Measurements from ENCODE around the gene YOD1. TPM values are rescaled to one million over a fixed set of nuclear protein-coding genes. Genes with fewer than 3 reads are reported as not detected.

YOD1 gene
- polyA plus RNA-seq, 1 donor, result 10.1 TPM

- no peak for DNase-seq
- 100% methylated on average over 1 of the region's 1 CpG for WGBS (ENCODE audit: insufficient coverage, low lambda C conversion rate)
Observed at GRCh38 chr1:207036865-207037264, 14.1 kb downstream of the YOD1 start.

DNA sequence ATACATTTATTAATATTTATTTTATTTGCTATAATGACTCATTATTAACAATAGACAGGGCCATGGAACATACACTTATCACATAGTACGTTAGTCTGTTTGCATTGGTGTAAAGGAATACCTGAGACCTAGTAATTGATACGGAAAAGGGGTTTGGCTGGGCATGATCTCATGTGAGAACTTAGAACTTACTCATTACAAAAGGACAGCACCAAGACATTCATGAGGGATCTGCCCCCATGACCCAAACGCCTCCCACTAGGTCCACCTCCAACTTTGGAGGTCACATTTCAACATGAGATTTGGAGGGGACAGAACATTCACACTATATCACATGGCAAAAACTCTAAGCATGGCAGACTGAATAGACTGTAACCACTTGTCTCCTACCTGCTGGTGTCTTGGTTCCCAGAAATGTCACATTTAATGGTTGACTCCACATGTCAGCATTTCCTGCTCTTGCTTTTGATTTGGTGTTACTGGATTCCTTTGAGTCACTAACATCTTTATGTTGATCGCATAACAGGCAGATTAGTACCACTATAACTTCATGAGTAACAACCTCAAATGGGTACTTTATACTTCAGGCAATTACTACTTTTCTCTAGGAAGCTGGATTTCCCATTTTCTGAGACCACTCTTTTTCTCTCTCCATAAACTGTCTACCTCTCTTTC lies 15.0 kb downstream of the YOD1 start:
- Histone ChIP-seq H3K4me1 (ENCODE audit: control insufficient read depth, insufficient read depth, low read length) (peaks cover 9% of the 10 kb centered on the region), H3K4me3 (ENCODE audit: low read length) (no peak overlapping the region), H3K36me3 (ENCODE audit: control insufficient read depth, insufficient read depth, low read length) (no peaks in the 10 kb centered on the region), H3K27ac (ENCODE audit: low read length) (no peak overlapping the region), H3K27me3 (ENCODE audit: control insufficient read depth, insufficient read depth, low read length) (no peaks in the 10 kb centered on the region), H3K9me3 (ENCODE audit: control insufficient read depth, low read depth, low read length) (no peaks in the 10 kb centered on the region)
- 93% methylated on average over 2 of the region's 4 CpGs for WGBS (ENCODE audit: insufficient coverage, low lambda C conversion rate)
- no peak for DNase-seq

More at GRCh38 chr1:207036865-207037264, 14.1 kb downstream of the YOD1 start:
- Histone ChIP-seq H3K4me1 (ENCODE audit: control insufficient read depth, insufficient read depth, low read length) (peaks cover 7% of the 10 kb centered on the region), H3K27me3 (ENCODE audit: control insufficient read depth, insufficient read depth, low read length) (no peaks in the 10 kb centered on the region), H3K27ac (ENCODE audit: low read length) (no peak overlapping the region), H3K4me3 (ENCODE audit: low read length) (no peak overlapping the region), H3K36me3 (ENCODE audit: control insufficient read depth, insufficient read depth, low read length) (no peaks in the 10 kb centered on the region), H3K9me3 (ENCODE audit: control insufficient read depth, low read depth, low read length) (no peaks in the 10 kb centered on the region)

- H3K9me3 ChIP-seq (ENCODE audit: control insufficient read depth, low read depth, low read length), result no peaks in the 10 kb centered on the region
- peaks cover 13% of the 10 kb centered on the region for H3K4me1 ChIP-seq (ENCODE audit: control insufficient read depth, insufficient read depth, low read length)
- H3K27me3 ChIP-seq (ENCODE audit: control insufficient read depth, insufficient read depth, low read length), result no peaks in the 10 kb centered on the region
- peak overlapping the region; percentile 12 for H3K27ac ChIP-seq (ENCODE audit: low read length)
- H3K36me3 ChIP-seq (ENCODE audit: control insufficient read depth, insufficient read depth, low read length), result no peaks in the 10 kb centered on the region
- H3K4me3 ChIP-seq (ENCODE audit: low read length), result no peak overlapping the region
- DNase-seq, result peak in 1 of 2 donors; percentile 36
Observed at GRCh38 chr1:207034998-207035397, 16.0 kb downstream of the YOD1 start.

DNA sequence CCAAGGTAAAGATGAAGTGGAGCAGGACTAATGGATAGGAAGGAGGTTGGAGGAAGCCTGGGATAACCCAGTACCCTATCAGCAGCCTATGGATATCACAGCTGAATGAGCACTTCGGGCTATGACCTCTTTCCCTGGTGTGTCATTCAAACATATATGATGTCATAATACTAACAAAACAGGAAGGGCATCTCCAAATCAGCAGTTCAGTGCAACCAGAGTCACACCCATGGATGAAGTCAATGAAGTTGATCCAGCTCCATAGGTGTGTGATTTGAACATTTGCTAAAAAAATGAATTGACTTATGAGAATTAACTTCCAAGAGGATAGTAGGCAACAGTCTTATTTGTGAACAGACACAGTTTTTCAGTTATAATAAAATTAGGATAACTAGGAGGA lies 16.8 kb downstream of the YOD1 start:
- WGBS (ENCODE audit: insufficient coverage, low lambda C conversion rate), result no CpG with 5 or more reads among the region's 1 CpG
- no peak overlapping the region for H3K27ac ChIP-seq (ENCODE audit: low read length)

GRCh38 chr1:207033302-207033701 lies 17.7 kb downstream of the YOD1 start:
- DNase-seq, result no peak
- Histone ChIP-seq H3K27me3 (ENCODE audit: control insufficient read depth, insufficient read depth, low read length) (no peaks in the 10 kb centered on the region), H3K27ac (ENCODE audit: low read length) (peak overlapping the region; percentile 99), H3K4me3 (ENCODE audit: low read length) (peak overlapping the region; percentile 19), H3K9me3 (ENCODE audit: control insufficient read depth, low read depth, low read length) (no peaks in the 10 kb centered on the region), H3K36me3 (ENCODE audit: control insufficient read depth, insufficient read depth, low read length) (no peaks in the 10 kb centered on the region), H3K4me1 (ENCODE audit: control insufficient read depth, insufficient read depth, low read length) (peaks cover 30% of the 10 kb centered on the region)
- no CpG with 5 or more reads among the region's 2 CpGs for WGBS (ENCODE audit: insufficient coverage, low lambda C conversion rate)

More for the DNA sequence above, 16.8 kb downstream of the YOD1 start:
- Histone ChIP-seq H3K4me1 (ENCODE audit: control insufficient read depth, insufficient read depth, low read length) (peaks cover 21% of the 10 kb centered on the region), H3K4me3 (ENCODE audit: low read length) (no peak overlapping the region), H3K27me3 (ENCODE audit: control insufficient read depth, insufficient read depth, low read length) (no peaks in the 10 kb centered on the region), H3K36me3 (ENCODE audit: control insufficient read depth, insufficient read depth, low read length) (no peaks in the 10 kb centered on the region), H3K9me3 (ENCODE audit: control insufficient read depth, low read depth, low read length) (no peaks in the 10 kb centered on the region)
- DNase-seq, result peak in 1 of 2 donors; percentile 41

- Histone ChIP-seq H3K9me3 (ENCODE audit: control insufficient read depth, low read depth, low read length) (no peaks in the 10 kb centered on the region), H3K27ac (ENCODE audit: low read length) (peak within 1 kb of the TSS; percentile 99), H3K36me3 (ENCODE audit: control insufficient read depth, insufficient read depth, low read length) (no peaks in the 10 kb centered on the region), H3K27me3 (ENCODE audit: control insufficient read depth, insufficient read depth, low read length) (no peaks in the 10 kb centered on the region), H3K4me3 (ENCODE audit: low read length) (peak within 1 kb of the TSS; percentile 73), H3K4me1 (ENCODE audit: control insufficient read depth, insufficient read depth, low read length) (peaks cover 35% of the 10 kb centered on the region)
- WGBS (ENCODE audit: insufficient coverage, low lambda C conversion rate), result no CpG with 5 or more reads among the region's 1 CpG
- peak; percentile 94 to 98 for DNase-seq
Observed at GRCh38 chr1:207032528-207033017, 18.4 kb downstream of the YOD1 start, which contains the start of gene C1orf116. TSS of gene C1orf116 (minus strand) at chr1:207032756. CDS start at chr1:207027598, 5,158 bp downstream.

GRCh38 chr1:207031632-207032264 lies 19.3 kb downstream of the YOD1 start:
- DNase-seq, result peak in 1 of 2 donors; percentile 68
- Histone ChIP-seq H3K27me3 (ENCODE audit: control insufficient read depth, insufficient read depth, low read length) (no peaks in the 10 kb centered on the region), H3K9me3 (ENCODE audit: control insufficient read depth, low read depth, low read length) (no peaks in the 10 kb centered on the region), H3K4me1 (ENCODE audit: control insufficient read depth, insufficient read depth, low read length) (peaks cover 43% of the 10 kb centered on the region), H3K36me3 (ENCODE audit: control insufficient read depth, insufficient read depth, low read length) (no peaks in the 10 kb centered on the region), H3K4me3 (ENCODE audit: low read length) (peak overlapping the region; percentile 73), H3K27ac (ENCODE audit: low read length) (peak overlapping the region; percentile 99)
- WGBS (ENCODE audit: insufficient coverage, low lambda C conversion rate), result no CpG with 5 or more reads among the region's 7 CpGs

DNA sequence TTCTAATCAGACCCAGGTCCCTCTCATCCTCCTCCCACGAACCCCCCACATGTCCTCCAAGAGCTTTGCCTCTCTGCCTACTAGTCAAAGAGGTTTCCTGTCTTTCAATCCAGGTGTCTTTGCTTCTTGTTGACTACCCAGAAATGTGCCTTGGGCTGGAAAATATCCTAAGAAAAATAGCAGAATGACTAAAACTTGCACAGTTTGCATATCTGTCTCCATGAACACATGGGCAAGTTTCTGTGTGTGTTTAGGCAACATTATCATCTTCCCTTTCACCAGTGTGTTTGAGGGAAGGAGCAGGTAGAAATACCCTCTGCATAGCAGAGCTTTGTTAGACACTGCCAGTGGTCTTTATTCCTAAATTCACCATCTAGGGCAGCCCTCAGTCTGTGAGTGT lies 20.0 kb downstream of the YOD1 start:
- no peaks in the 10 kb centered on the region for H3K27me3 ChIP-seq (ENCODE audit: control insufficient read depth, insufficient read depth, low read length)
- no peaks in the 10 kb centered on the region for H3K36me3 ChIP-seq (ENCODE audit: control insufficient read depth, insufficient read depth, low read length)
- no peak for DNase-seq
- H3K4me3 ChIP-seq (ENCODE audit: low read length), result peak overlapping the region; percentile 73
- no CpG with 5 or more reads among the region's 1 CpG for WGBS (ENCODE audit: insufficient coverage, low lambda C conversion rate)
- H3K27ac ChIP-seq (ENCODE audit: low read length), result peak overlapping the region; percentile 99
- H3K4me1 ChIP-seq (ENCODE audit: control insufficient read depth, insufficient read depth, low read length), result peaks cover 50% of the 10 kb centered on the region
- no peaks in the 10 kb centered on the region for H3K9me3 ChIP-seq (ENCODE audit: control insufficient read depth, low read depth, low read length)

DNA sequence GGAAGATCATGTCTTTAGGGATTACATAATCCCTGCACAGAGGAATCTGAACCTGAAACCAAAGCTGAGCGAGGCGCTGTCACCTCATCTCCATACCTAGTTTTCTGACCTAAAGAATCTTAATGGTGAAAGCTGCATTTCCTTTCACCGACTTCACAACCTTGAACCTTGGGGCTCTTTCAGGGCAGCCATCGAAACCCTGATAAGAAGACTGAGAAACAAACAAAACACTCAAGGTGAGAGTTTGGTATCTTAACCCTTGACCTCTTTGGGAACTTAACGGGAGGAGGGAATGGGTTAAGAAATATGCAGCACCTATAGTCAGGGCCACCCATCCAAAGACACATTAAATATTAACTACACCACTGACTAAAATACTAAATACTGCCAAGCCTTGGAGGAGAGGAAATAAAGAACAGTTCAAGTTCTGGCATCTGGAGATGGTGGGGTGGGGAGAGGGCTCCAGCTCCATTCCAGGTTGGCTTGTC lies 20.4 kb downstream of the YOD1 start:
- WGBS (ENCODE audit: insufficient coverage, low lambda C conversion rate), result 40% methylated on average over 1 of the region's 5 CpGs
- Histone ChIP-seq H3K36me3 (ENCODE audit: control insufficient read depth, insufficient read depth, low read length) (no peaks in the 10 kb centered on the region), H3K27ac (ENCODE audit: low read length) (peak overlapping the region; percentile 99), H3K4me3 (ENCODE audit: low read length) (peak overlapping the region; percentile 73), H3K27me3 (ENCODE audit: control insufficient read depth, insufficient read depth, low read length) (no peaks in the 10 kb centered on the region), H3K4me1 (ENCODE audit: control insufficient read depth, insufficient read depth, low read length) (peaks cover 55% of the 10 kb centered on the region), H3K9me3 (ENCODE audit: control insufficient read depth, low read depth, low read length) (no peaks in the 10 kb centered on the region)
- DNase-seq, result peak; percentile 84 to 95

DNA sequence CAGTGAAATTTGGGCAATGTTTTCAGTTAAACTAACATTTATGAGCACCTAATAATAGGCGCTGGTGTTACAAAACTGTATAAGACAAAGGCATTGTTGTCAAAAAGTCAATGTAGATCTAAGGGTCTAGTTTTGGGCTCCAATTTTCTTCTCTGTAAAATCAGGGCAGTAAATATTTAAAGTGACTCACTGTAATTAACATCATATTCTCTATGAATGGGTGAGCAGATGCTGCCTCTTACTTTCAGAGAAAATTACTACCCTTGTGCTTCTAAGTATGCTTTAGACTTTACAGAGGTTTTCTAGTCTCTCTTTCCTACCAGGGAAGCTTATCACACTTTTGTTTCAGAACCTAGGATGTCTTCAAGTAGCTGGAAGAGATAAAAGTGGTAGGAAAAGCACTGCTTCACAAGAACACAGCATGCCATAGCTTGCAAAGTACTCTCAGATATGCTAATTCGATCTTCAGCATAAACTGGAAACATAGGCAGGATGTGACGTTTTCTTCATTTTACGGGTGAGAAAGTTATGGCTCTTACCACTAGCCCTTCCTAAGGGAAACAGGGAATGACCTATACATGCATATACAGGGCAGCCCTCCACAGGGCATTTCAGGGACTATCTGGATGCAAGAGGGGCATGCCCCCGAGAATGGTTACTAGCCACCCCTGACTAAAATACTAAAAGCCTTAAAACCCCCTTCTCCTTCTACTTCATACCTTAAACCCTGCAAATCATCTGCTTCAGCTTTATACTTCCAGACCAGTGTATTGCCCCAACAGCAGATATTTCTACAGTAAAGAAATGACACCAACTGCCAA lies 21.1 kb downstream of the YOD1 start:
- H3K4me1 ChIP-seq (ENCODE audit: control insufficient read depth, insufficient read depth, low read length), result peaks cover 61% of the 10 kb centered on the region
- H3K27me3 ChIP-seq (ENCODE audit: control insufficient read depth, insufficient read depth, low read length), result no peaks in the 10 kb centered on the region
- no peaks in the 10 kb centered on the region for H3K9me3 ChIP-seq (ENCODE audit: control insufficient read depth, low read depth, low read length)
- peak in 1 of 2 donors; percentile 64 for DNase-seq
- H3K27ac ChIP-seq (ENCODE audit: low read length), result peak overlapping the region; percentile 99
- no peaks in the 10 kb centered on the region for H3K36me3 ChIP-seq (ENCODE audit: control insufficient read depth, insufficient read depth, low read length)
- H3K4me3 ChIP-seq (ENCODE audit: low read length), result peak overlapping the region; percentile 8
- WGBS (ENCODE audit: insufficient coverage, low lambda C conversion rate), result no CpG with 5 or more reads among the region's 5 CpGs

Measured in large intestine (tissue), 3 donors.